WTC11 (cell line): ENCODE measurements around the gene CYTH3. TPM values are rescaled to one million over a fixed set of nuclear protein-coding genes. Genes with fewer than 3 reads are reported as not detected.

Source experiments
- ATAC-seq: fragments of 200-7000 bp; cut with Tn5 transposase; 2 replicates; pipeline ENCODE4 v1.10.0; 2021; ENCODE audit warnings: mild to moderate bottlenecking, moderate library complexity
- CTCF ChIA-PET: fragments of 300-600 bp; sonication (Branson Sonifier 250); formaldehyde crosslinking; loops from one replicate; lab custom pipeline; 2021; ENCODE audit warnings: antibody characterized with exemption; lab: Charles Lee
- POLR2A ChIA-PET: fragments of 350-600 bp; sonication (Branson Sonifier 250); formaldehyde crosslinking; loops from one replicate; lab custom pipeline; 2021; ENCODE audit warnings: antibody characterized with exemption; lab: Charles Lee
- DNase-seq: peaks from one replicate; pipeline ENCODE4 v3.0.0; 2021; ENCODE audit warnings: low spot score
- H3K27ac Mint-ChIP-seq: 2 replicates; pipeline ENCODE4 v1.8.0; 2021; ENCODE audit warnings: mixed read lengths
- H3K27me3 Mint-ChIP-seq: 2 replicates; pipeline ENCODE4 v1.8.0; 2021; ENCODE audit warnings: low read depth, mild to moderate bottlenecking, moderate library complexity, mixed read lengths
- H3K36me3 Mint-ChIP-seq: 2 replicates; pipeline ENCODE4 v1.8.0; 2021; ENCODE audit warnings: mixed read lengths
- H3K4me1 Mint-ChIP-seq: 2 replicates; pipeline ENCODE4 v1.8.0; 2022; ENCODE audit warnings: mixed read lengths
- H3K4me3 Mint-ChIP-seq: 2 replicates; pipeline ENCODE4 v1.8.0; 2021; ENCODE audit warnings: mild to moderate bottlenecking, moderate library complexity, mixed read lengths
- H3K9me3 Mint-ChIP-seq: 2 replicates; pipeline ENCODE4 v1.8.0; 2021; ENCODE audit warnings: mixed read lengths
- FOXK1 ChIP-seq: sonication (generic); formaldehyde crosslinking; IDR thresholded peaks from 2 replicates; pipeline ENCODE4 v1.8.0; 2022; ENCODE audit warnings: mild to moderate bottlenecking, moderate library complexity, missing genetic modification reagents
- GRHL2 ChIP-seq: fragments of 250-450 bp; sonication (Bioruptor Pico); IDR thresholded peaks from 2 replicates; pipeline ENCODE4 v1.8.0; 2022; ENCODE audit warnings: mild to moderate bottlenecking, moderate library complexity; ENCODE audit not compliant: insufficient replicate concordance, severe bottlenecking
- IRF2 ChIP-seq: sonication (generic); formaldehyde crosslinking; IDR thresholded peaks from 2 replicates; pipeline ENCODE4 v1.8.0; 2022; ENCODE audit warnings: low read depth, missing genetic modification reagents, borderline replicate concordance
- NFATC4 ChIP-seq: fragments of 250-450 bp; sonication (Bioruptor Pico); IDR thresholded peaks from 2 replicates; pipeline ENCODE4 v1.9.0; 2021; ENCODE audit warnings: mild to moderate bottlenecking
- PRRX2 ChIP-seq: fragments of 250-450 bp; sonication (Bioruptor Pico); IDR thresholded peaks from 2 replicates; pipeline ENCODE4 v1.8.0; 2021; ENCODE audit warnings: mild to moderate bottlenecking
- RORB ChIP-seq: fragments of 250-450 bp; sonication (Bioruptor Pico); IDR thresholded peaks from 2 replicates; pipeline ENCODE4 v1.9.0; 2021; ENCODE audit warnings: mild to moderate bottlenecking
- USF1 ChIP-seq: sonication (generic); formaldehyde crosslinking; IDR thresholded peaks from 2 replicates; pipeline ENCODE4 v1.8.0; 2022; ENCODE audit warnings: mild to moderate bottlenecking, missing genetic modification reagents
- ZNF121 ChIP-seq: sonication (generic); formaldehyde crosslinking; IDR thresholded peaks from 2 replicates; pipeline ENCODE4 v1.8.0; 2023; ENCODE audit warnings: missing genetic modification reagents
- ZNF232 ChIP-seq: sonication (generic); formaldehyde crosslinking; IDR thresholded peaks from 2 replicates; pipeline ENCODE4 v1.8.0; 2022; ENCODE audit warnings: mild to moderate bottlenecking, missing genetic modification reagents
- ZNF317 ChIP-seq: sonication (generic); formaldehyde crosslinking; IDR thresholded peaks from 2 replicates; pipeline ENCODE4 v1.8.1; 2023; ENCODE audit warnings: low read depth, mild to moderate bottlenecking, moderate library complexity, missing genetic modification reagents, borderline replicate concordance
- total RNA-seq: library from RNA; stranded (reverse); gene quantifications from 3 replicates; pipeline ENCODE4 v1.2.3, GENCODE V29; 2021
- TF ChIP-seq, protein P1 (sequence below): sonication (generic); formaldehyde crosslinking; IDR thresholded peaks from 2 replicates; pipeline ENCODE4 v1.8.1; 2022; ENCODE audit warnings: low read depth, missing genetic modification reagents, borderline replicate concordance
- TF ChIP-seq, protein P2 (sequence below): sonication (generic); formaldehyde crosslinking; IDR thresholded peaks from 2 replicates; pipeline ENCODE4 v1.8.0; 2023; ENCODE audit warnings: missing genetic modification reagents
- TF ChIP-seq, protein P3 (sequence below): fragments of 250-450 bp; sonication (Bioruptor Pico); IDR thresholded peaks from 2 replicates; pipeline ENCODE4 v2.1.2; 2022; ENCODE audit warnings: mild to moderate bottlenecking, moderate library complexity
- TF ChIP-seq, protein P4 (sequence below): sonication (generic); formaldehyde crosslinking; conservative IDR thresholded peaks from 2 replicates; pipeline ENCODE4 v1.8.1; 2023; ENCODE audit warnings: mild to moderate bottlenecking, low read depth, missing genetic modification reagents, moderate library complexity
- TF ChIP-seq, protein P5 (sequence below): fragments of 250-450 bp; sonication (Bioruptor Pico); IDR thresholded peaks from 2 replicates; pipeline ENCODE4 v1.9.0; 2021; ENCODE audit warnings: moderate library complexity, mild to moderate bottlenecking, inconsistent platforms, borderline replicate concordance

CYTH3 gene
- total RNA-seq, 1 experiment from 2014 or later, result 13.2 TPM

DNA sequence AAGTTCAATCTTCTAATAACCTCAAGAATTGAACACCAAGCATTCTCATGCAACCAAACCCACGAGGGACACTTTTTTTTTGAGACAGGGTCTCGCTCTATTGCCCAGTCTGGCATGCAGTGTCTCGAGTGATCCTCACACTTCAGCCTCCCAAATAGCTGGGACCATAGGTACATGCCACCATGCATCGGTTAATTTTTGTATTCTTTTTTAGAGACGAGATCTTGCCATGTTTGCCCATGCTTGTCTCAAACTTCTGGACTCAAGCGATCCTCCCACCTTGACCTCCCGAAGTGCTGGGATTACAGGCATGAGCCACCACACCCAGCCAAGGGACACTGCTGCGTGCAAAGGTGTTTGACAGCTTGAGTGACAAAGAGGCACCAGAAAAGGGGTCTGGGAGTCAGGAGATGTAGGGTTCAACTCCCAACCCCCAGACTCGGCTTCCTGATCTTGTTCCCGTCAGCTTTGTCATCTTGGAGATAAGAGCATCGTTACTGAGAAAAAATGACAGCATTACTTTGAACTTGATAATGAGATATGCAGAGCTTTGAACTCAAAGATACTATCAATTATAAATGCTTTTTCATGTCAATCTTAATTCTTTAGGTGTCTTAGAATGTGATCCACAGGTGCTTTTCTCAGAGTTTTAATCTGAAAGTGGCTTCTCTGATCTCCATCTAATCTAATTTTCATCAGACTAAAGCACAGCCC lies 1.6 kb upstream of the CYTH3 start:
- TF ChIP-seq PRRX2 (CRISPR knock-in tag), result no peak
- TF ChIP-seq, protein P1, sequence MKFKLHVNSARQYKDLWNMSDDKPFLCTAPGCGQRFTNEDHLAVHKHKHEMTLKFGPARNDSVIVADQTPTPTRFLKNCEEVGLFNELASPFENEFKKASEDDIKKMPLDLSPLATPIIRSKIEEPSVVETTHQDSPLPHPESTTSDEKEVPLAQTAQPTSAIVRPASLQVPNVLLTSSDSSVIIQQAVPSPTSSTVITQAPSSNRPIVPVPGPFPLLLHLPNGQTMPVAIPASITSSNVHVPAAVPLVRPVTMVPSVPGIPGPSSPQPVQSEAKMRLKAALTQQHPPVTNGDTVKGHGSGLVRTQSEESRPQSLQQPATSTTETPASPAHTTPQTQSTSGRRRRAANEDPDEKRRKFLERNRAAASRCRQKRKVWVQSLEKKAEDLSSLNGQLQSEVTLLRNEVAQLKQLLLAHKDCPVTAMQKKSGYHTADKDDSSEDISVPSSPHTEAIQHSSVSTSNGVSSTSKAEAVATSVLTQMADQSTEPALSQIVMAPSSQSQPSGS (CRISPR knock-in tag), result no peak
- 0 out of 2 replicates have a peak, but pooled peaks have one; percentile 33 for TF ChIP-seq ZNF121 (CRISPR knock-in tag)
- no peak for TF ChIP-seq RORB (CRISPR knock-in tag)
- no peak for TF ChIP-seq FOXK1 (CRISPR knock-in tag)
- no peaks in the 10 kb centered on the region for H3K9me3 Mint-ChIP-seq
- no peak overlapping the region for H3K27ac Mint-ChIP-seq
- ChIA-PET POLR2A (no interaction called here), CTCF (interaction anchor here (0.6 kb wide), 1 partner anchor 70 kb away, joined by 4 read pairs; no protein-coding TSS in a partner anchor)
- H3K4me1 Mint-ChIP-seq, result peaks cover 35% of the 10 kb centered on the region
- 0 out of 2 replicates have a peak overlapping the region, but pooled peaks have one; percentile 81 for H3K4me3 Mint-ChIP-seq
- H3K27me3 Mint-ChIP-seq, result peaks cover 23% of the 10 kb centered on the region
- ATAC-seq (no peak), DNase-seq (no peak)
- no peaks in the 10 kb centered on the region for H3K36me3 Mint-ChIP-seq

DNA sequence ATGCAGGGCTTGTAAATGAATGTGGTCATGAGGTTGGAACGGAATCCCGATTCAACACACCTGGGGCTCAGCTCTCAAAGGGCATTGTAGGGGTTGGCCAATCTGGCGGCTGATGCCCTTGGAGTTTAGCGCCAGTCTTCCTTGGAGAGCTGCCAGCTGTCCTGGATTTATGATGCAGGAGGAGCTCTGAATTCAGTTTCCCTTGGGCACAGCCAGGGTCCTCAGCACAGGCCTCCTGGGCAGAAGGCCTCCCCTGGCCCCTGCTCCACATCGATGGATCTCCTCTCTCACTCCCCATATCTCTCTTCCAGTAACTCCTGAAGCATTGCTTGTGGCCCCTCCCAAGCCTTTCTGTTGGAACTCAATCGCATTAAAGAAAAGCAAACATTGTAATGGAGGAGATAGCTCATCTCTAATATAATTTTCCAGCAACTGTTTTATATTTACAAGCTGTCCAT lies 985 bp upstream of the CYTH3 start:
- no peak overlapping the region; the same call in 1 of the 2 replicates for H3K27ac Mint-ChIP-seq
- no peak for DNase-seq
- TF ChIP-seq ZNF317 (CRISPR knock-in tag) (no peak), GRHL2 (CRISPR knock-in tag) (no peak), IRF2 (CRISPR knock-in tag) (no peak), USF1 (CRISPR knock-in tag) (no peak), ZNF232 (no peak), NFATC4 (no peak), FOXK1 (CRISPR knock-in tag) (no peak)
- TF ChIP-seq, protein P2, sequence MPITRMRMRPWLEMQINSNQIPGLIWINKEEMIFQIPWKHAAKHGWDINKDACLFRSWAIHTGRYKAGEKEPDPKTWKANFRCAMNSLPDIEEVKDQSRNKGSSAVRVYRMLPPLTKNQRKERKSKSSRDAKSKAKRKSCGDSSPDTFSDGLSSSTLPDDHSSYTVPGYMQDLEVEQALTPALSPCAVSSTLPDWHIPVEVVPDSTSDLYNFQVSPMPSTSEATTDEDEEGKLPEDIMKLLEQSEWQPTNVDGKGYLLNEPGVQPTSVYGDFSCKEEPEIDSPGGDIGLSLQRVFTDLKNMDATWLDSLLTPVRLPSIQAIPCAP (CRISPR knock-in tag), result no peak
- TF ChIP-seq, protein P3, sequence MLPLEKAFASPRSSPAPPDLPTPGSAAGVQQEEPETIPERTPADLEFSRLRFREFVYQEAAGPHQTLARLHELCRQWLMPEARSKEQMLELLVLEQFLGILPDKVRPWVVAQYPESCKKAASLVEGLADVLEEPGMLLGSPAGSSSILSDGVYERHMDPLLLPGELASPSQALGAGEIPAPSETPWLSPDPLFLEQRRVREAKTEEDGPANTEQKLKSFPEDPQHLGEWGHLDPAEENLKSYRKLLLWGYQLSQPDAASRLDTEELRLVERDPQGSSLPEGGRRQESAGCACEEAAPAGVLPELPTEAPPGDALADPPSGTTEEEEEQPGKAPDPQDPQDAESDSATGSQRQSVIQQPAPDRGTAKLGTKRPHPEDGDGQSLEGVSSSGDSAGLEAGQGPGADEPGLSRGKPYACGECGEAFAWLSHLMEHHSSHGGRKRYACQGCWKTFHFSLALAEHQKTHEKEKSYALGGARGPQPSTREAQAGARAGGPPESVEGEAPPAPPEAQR (CRISPR knock-in tag), result no peak
- TF ChIP-seq, protein P4, sequence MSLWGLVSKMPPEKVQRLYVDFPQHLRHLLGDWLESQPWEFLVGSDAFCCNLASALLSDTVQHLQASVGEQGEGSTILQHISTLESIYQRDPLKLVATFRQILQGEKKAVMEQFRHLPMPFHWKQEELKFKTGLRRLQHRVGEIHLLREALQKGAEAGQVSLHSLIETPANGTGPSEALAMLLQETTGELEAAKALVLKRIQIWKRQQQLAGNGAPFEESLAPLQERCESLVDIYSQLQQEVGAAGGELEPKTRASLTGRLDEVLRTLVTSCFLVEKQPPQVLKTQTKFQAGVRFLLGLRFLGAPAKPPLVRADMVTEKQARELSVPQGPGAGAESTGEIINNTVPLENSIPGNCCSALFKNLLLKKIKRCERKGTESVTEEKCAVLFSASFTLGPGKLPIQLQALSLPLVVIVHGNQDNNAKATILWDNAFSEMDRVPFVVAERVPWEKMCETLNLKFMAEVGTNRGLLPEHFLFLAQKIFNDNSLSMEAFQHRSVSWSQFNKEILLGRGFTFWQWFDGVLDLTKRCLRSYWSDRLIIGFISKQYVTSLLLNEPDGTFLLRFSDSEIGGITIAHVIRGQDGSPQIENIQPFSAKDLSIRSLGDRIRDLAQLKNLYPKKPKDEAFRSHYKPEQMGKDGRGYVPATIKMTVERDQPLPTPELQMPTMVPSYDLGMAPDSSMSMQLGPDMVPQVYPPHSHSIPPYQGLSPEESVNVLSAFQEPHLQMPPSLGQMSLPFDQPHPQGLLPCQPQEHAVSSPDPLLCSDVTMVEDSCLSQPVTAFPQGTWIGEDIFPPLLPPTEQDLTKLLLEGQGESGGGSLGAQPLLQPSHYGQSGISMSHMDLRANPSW (CRISPR knock-in tag), result no peak
- TF ChIP-seq, protein P5, sequence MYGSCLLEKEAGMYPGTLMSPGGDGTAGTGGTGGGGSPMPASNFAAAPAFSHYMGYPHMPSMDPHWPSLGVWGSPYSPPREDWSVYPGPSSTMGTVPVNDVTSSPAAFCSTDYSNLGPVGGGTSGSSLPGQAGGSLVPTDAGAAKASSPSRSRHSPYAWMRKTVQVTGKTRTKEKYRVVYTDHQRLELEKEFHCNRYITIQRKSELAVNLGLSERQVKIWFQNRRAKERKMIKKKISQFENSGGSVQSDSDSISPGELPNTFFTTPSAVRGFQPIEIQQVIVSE (CRISPR knock-in tag), result no peak
- H3K36me3 Mint-ChIP-seq, result no peaks in the 10 kb centered on the region
- H3K4me3 Mint-ChIP-seq, result peak overlapping the region; percentile 81
- peaks cover 40% of the 10 kb centered on the region for H3K4me1 Mint-ChIP-seq
- no peaks in the 10 kb centered on the region for H3K9me3 Mint-ChIP-seq
- ChIA-PET CTCF (interaction anchor here (0.6 kb wide), 1 partner anchor 70 kb away, joined by 4 read pairs; no protein-coding TSS in a partner anchor), POLR2A (interaction anchor here (0.5 to 0.6 kb wide), 2 partner anchors 22 to 201 kb away, joined by 3 read pairs; no protein-coding TSS in a partner anchor)
- peaks cover 23% of the 10 kb centered on the region for H3K27me3 Mint-ChIP-seq
- ATAC-seq, result no peak
